HCT116 (cell line): ENCODE measurements around the gene GAL3ST3. TPM values are rescaled to one million over a fixed set of nuclear protein-coding genes. Genes with fewer than 3 reads are reported as not detected.
A peak's percentile ranks its signal among the peaks of the same experiment; 100 is the strongest.

ENCODE experiments used
- ATAC-seq: fragments of 200-7000 bp; cut with Tn5 transposase; 2 replicates; pipeline ENCODE4 v1.9.1; 2020; ENCODE audit warnings: mild to moderate bottlenecking, moderate library complexity
- BruUV-seq: library from RNA; stranded (reverse); fragments of 400-500 nt; replicated peaks from 2 replicates; lab custom pipeline; 2021; lab: Mats Ljungman, UMichigan
- CTCF ChIA-PET: fragments of 300-600 bp; sonication (Branson Sonifier 250); formaldehyde crosslinking; loops from one replicate; lab custom pipeline; 2021; ENCODE audit warnings: antibody characterized with exemption; lab: Charles Lee
- POLR2A ChIA-PET: fragments of 300-600, 350-600 bp; sonication (Branson Sonifier 250); formaldehyde crosslinking; loops from one replicate; lab custom pipeline; 2021; ENCODE audit warnings: antibody characterized with exemption; lab: Charles Lee
- RAD21 ChIA-PET, 2 experiments: fragments of 300-600 bp; sonication (Branson Sonifier 250); formaldehyde crosslinking; loops; one replicate each; lab custom pipeline; 2023; ENCODE audit warnings: low total read pairs in 2 of 2; ENCODE audit not compliant: uncharacterized antibody in 2 of 2, unreplicated experiment in 2 of 2, low non-redundant PET in 1 of 2; lab: Charles Lee
- DNase-seq: peaks from one replicate; pipeline ENCODE4 v3.0.0-alpha.2; 2010; ENCODE audit warnings: low read depth, low spot score
- H2AFZ ChIP-seq: fragments of 200-600 bp; shearing (Covaris generic), sonication (generic); 2 replicates; pipeline ENCODE4 v1.6.1; 2017; ENCODE audit warnings: low read depth, mixed run types, mixed read lengths, antibody characterized with exemption, low read length; ENCODE audit not compliant: poor library complexity, severe bottlenecking
- H3K27ac ChIP-seq: 2 replicates; pipeline ENCODE4 v1.5.1; 2012; ENCODE audit warnings: low read depth, low read length
- H3K27me3 ChIP-seq: fragments of 200-600 bp; sonication (generic); 2 replicates; pipeline ENCODE4 v1.6.1; 2016; ENCODE audit warnings: mixed run types, low read length, mixed read lengths; ENCODE audit not compliant: insufficient read depth
- H3K36me3 ChIP-seq, 2 experiments: fragments of 200-500 bp in 1 of 2; fragments of 200-600 bp in 1 of 2; sonication (Bioruptor generic) in 1 of 2; sonication (generic) in 1 of 2; 2 replicates each; pipeline versions ENCODE4 v1.5.1 to v1.6.1; 2014 to 2016; ENCODE audit warnings: low read length in 2 of 2, inconsistent platforms in 1 of 2, mixed read lengths in 1 of 2, mixed run types in 1 of 2; ENCODE audit not compliant: insufficient read depth in 2 of 2, control insufficient read depth in 1 of 2
- H3K4me1 ChIP-seq, 2 experiments: fragments of 200-600 bp in 1 of 2; sonication (generic) in 1 of 2; 2 replicates each; pipeline versions ENCODE4 v1.5.1 to v1.6.1; 2012 to 2017; ENCODE audit warnings: low read length in 2 of 2, inconsistent platforms in 1 of 2, mild to moderate bottlenecking in 1 of 2, mixed read lengths in 1 of 2, mixed run types in 1 of 2, moderate library complexity in 1 of 2; ENCODE audit not compliant: insufficient read depth in 2 of 2, control insufficient read depth in 1 of 2
- H3K4me2 ChIP-seq: fragments of 200-600 bp; sonication (generic); 2 replicates; pipeline ENCODE4 v1.6.1; 2017; ENCODE audit warnings: mixed run types, low read length, mixed read lengths
- H3K4me3 ChIP-seq, 2 experiments: fragments of 200-600 bp in 1 of 2; sonication (generic) in 1 of 2; replicated peaks in 1 of 2; 2 replicates each; pipeline ENCODE4 v1.5.1; 2011 to 2016; ENCODE audit warnings: low read length in 2 of 2, control low read depth in 1 of 2, low read depth in 1 of 2, mild to moderate bottlenecking in 1 of 2, mixed read lengths in 1 of 2, mixed run types in 1 of 2
- H3K79me2 ChIP-seq: fragments of 200-600 bp; sonication (generic); 2 replicates; pipeline ENCODE4 v1.6.1; 2017; ENCODE audit warnings: mild to moderate bottlenecking, mixed run types, low read length, moderate library complexity, mixed read lengths; ENCODE audit not compliant: insufficient read depth
- H3K9ac ChIP-seq: fragments of 200-600 bp; sonication (generic); 2 replicates; pipeline ENCODE4 v1.6.1; 2016; ENCODE audit warnings: low read length, mixed read lengths
- H3K9me2 ChIP-seq: fragments of 200-600 bp; sonication (generic), shearing (Covaris generic); 2 replicates; pipeline ENCODE4 v1.6.1; 2017; ENCODE audit warnings: mixed run types, mild to moderate bottlenecking, moderate library complexity; ENCODE audit not compliant: insufficient read depth
- H3K9me3 ChIP-seq, 2 experiments: fragments of 200-500 bp in 1 of 2; fragments of 200-600 bp in 1 of 2; sonication (Bioruptor generic) in 1 of 2; sonication (generic) in 1 of 2; 2 replicates each; pipeline ENCODE4 v1.6.1; 2014 to 2017; ENCODE audit warnings: low read length in 2 of 2, mixed read lengths in 2 of 2, inconsistent platforms in 1 of 2, low read depth in 1 of 2, mild to moderate bottlenecking in 1 of 2, mixed run types in 1 of 2, moderate library complexity in 1 of 2; ENCODE audit not compliant: control insufficient read depth in 1 of 2, insufficient read depth in 1 of 2
- H4K20me1 ChIP-seq: fragments of 200-600 bp; sonication (generic), shearing (Covaris generic); 2 replicates; pipeline ENCODE4 v1.6.1; 2017; ENCODE audit warnings: mixed run types, mild to moderate bottlenecking, moderate library complexity; ENCODE audit not compliant: insufficient read depth
- ELF1 ChIP-seq: IDR thresholded peaks from 2 replicates; pipeline ENCODE4 v1.6.1; 2012; ENCODE audit warnings: low read depth, borderline replicate concordance
- EZH2 ChIP-seq: fragments of 200-600 bp; sonication (generic); IDR thresholded peaks from 2 replicates; pipeline ENCODE4 v1.6.1; 2017; ENCODE audit warnings: antibody characterized with exemption, mixed run types
- POLR2AphosphoS5 ChIP-seq: IDR thresholded peaks from 2 replicates; pipeline ENCODE4 v1.6.1; 2011; ENCODE audit warnings: mild to moderate bottlenecking, low read depth, low read length, moderate library complexity
- ZNF274 ChIP-seq: fragments of 200-500 bp; sonication (Bioruptor generic); IDR thresholded peaks from 2 replicates; pipeline ENCODE4 v1.6.1; 2014; ENCODE audit warnings: mild to moderate bottlenecking, low read depth, low read length, inconsistent platforms
- intact Hi-C: fragments of 100-400 bp; cut with micrococcal nuclease; formaldehyde crosslinking; loops from 2 replicates; pipeline ENCODE4 v1.10.0; 2022
- total RNA-seq: library from RNA; stranded (reverse); gene quantifications from one replicate; pipeline ENCODE4 v1.2.1, GENCODE V29; 2021; ENCODE audit not compliant: unreplicated experiment
- TF ChIP-seq, protein P1 (sequence below): IDR thresholded peaks from 2 replicates; pipeline ENCODE4 v1.6.1; 2012
- TF ChIP-seq, protein P2 (sequence below), 3 experiments: fragments of 200-600 bp in 1 of 3; sonication (generic) in 1 of 3; IDR thresholded peaks in 2 of 3; conservative IDR thresholded peaks in 1 of 3; 2 replicates each; pipeline ENCODE4 v1.5.1; 2012 to 2017; ENCODE audit warnings: low read depth in 2 of 3, low read length in 2 of 3, antibody characterized with exemption in 1 of 3, borderline replicate concordance in 1 of 3, control low read depth in 1 of 3, mild to moderate bottlenecking in 1 of 3, mixed read lengths in 1 of 3, mixed run types in 1 of 3, moderate library complexity in 1 of 3; ENCODE audit not compliant: insufficient read depth in 1 of 3

Gene GAL3ST3
- total RNA-seq, 1 experiment from 2014 or later, result not detected

GRCh38 chr11:66002648-66003225, 46.2 kb downstream of the GAL3ST3 start:
- Histone ChIP-seq H3K36me3 (peaks cover 30 to 51% of the 10 kb centered on the region in 2 experiments), H3K9ac (peak overlapping the region; percentile 93), H3K9me3 (no peaks in the 10 kb centered on the region), H3K79me2 (peaks cover 60% of the 10 kb centered on the region), H2AFZ (no peak overlapping the region), H3K4me1 (peaks cover 17 to 44% of the 10 kb centered on the region in 2 experiments), H3K9me2 (no peaks in the 10 kb centered on the region), H3K27me3 (no peaks in the 10 kb centered on the region), H4K20me1 (no peaks in the 10 kb centered on the region; the same call in 1 of the 2 replicates), H3K4me2 (peak overlapping the region; percentile 85), H3K27ac (peak overlapping the region; percentile 87), H3K4me3 (peak overlapping the region; percentile 98 to 100)
- ChIA-PET POLR2A (interaction anchor here (0.8 to 1.6 kb wide), 8 partner anchors 9 to 143 kb away, joined by 3 to 17 read pairs (median 4); partner anchors contain the start of genes CST6, MUS81 and SF3B2), RAD21 (interaction anchor here in 1 of 2 experiments (1.0 kb wide), 1 partner anchor 49 kb away, joined by 4 read pairs; the partner anchor contains the start of gene SF3B2), CTCF (interaction anchor here (0.6 to 1.5 kb wide), 4 partner anchors 20 to 112 kb away, joined by 3 to 8 read pairs (median 4); partner anchors contain the start of genes CCDC85B and SF3B2)
- intact Hi-C loops, result loop anchor here (1.0 kb wide), 3 partner anchors 9 to 142 kb away; partner anchors contain the start of gene MUS81
- TF ChIP-seq POLR2AphosphoS5, result peak; percentile 67
- no peak for TF ChIP-seq EZH2
- no peak for TF ChIP-seq ELF1
- TF ChIP-seq, protein P1, sequence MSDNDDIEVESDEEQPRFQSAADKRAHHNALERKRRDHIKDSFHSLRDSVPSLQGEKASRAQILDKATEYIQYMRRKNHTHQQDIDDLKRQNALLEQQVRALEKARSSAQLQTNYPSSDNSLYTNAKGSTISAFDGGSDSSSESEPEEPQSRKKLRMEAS, result no peak
- TF ChIP-seq, protein P2, sequence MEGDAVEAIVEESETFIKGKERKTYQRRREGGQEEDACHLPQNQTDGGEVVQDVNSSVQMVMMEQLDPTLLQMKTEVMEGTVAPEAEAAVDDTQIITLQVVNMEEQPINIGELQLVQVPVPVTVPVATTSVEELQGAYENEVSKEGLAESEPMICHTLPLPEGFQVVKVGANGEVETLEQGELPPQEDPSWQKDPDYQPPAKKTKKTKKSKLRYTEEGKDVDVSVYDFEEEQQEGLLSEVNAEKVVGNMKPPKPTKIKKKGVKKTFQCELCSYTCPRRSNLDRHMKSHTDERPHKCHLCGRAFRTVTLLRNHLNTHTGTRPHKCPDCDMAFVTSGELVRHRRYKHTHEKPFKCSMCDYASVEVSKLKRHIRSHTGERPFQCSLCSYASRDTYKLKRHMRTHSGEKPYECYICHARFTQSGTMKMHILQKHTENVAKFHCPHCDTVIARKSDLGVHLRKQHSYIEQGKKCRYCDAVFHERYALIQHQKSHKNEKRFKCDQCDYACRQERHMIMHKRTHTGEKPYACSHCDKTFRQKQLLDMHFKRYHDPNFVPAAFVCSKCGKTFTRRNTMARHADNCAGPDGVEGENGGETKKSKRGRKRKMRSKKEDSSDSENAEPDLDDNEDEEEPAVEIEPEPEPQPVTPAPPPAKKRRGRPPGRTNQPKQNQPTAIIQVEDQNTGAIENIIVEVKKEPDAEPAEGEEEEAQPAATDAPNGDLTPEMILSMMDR (IDR thresholded peaks at IDR 0.05 in 2 of 3, conservative IDR thresholded peaks at IDR 0.05 in 1 of 3; ENCODE audit: borderline replicate concordance in 1 of 3, insufficient read depth in 1 of 3, low read depth in 2 of 3, low read length in 2 of 3), result 0 out of 6 replicates have a peak, but pooled peaks of 2 of the 3 experiments have one; percentile 4 to 7
- TF ChIP-seq ZNF274, result no peak
- no peak for DNase-seq
- no TSS peak for BruUV-seq
- peak; percentile 70 for ATAC-seq
